ENCODE results near the gene QSOX1.

DNA sequence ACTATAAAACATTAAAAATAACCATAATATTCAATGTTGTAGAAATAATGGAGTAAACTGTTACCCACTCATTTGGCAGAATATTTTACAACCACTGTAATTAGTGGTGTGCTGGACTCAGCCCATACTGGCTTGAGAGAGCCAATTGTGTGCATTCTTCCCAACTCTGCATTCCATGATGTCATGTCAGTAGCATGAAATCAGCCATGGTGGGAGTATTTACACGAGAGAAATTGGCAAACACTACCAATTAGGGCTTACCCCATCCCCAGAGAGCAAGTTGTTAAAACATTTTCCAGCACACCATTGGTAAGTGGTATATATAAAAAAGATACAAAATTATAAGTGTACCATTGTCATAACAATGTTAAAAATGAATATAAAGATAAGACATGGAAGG lies 19.1 kb upstream of the QSOX1 start:
- TF ChIP-seq, protein P1, sequence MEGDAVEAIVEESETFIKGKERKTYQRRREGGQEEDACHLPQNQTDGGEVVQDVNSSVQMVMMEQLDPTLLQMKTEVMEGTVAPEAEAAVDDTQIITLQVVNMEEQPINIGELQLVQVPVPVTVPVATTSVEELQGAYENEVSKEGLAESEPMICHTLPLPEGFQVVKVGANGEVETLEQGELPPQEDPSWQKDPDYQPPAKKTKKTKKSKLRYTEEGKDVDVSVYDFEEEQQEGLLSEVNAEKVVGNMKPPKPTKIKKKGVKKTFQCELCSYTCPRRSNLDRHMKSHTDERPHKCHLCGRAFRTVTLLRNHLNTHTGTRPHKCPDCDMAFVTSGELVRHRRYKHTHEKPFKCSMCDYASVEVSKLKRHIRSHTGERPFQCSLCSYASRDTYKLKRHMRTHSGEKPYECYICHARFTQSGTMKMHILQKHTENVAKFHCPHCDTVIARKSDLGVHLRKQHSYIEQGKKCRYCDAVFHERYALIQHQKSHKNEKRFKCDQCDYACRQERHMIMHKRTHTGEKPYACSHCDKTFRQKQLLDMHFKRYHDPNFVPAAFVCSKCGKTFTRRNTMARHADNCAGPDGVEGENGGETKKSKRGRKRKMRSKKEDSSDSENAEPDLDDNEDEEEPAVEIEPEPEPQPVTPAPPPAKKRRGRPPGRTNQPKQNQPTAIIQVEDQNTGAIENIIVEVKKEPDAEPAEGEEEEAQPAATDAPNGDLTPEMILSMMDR (IDR thresholded peaks at IDR 0.05) = no peak
- TF ChIP-seq POLR2A (IDR thresholded peaks at IDR 0.05) = no peak

All from Peyer's patch (tissue), 4 donors.